Measurements from ENCODE around the gene MROH7. TPM values are rescaled to one million over a fixed set of nuclear protein-coding genes. Genes with fewer than 3 reads are reported as not detected.

Gene MROH7
- total and polyA plus RNA-seq, 2 experiments from 2014 or later, result 0.24 to 0.87 TPM

- Histone ChIP-seq H3K9me3 (ENCODE audit: low read depth) (no peaks in the 10 kb centered on the region), H3K4me3 (no peak overlapping the region), H4K20me1 (ENCODE audit: insufficient read depth, poor library complexity, severe bottlenecking) (no peaks in the 10 kb centered on the region), H2AFZ (no peak overlapping the region), H3K27ac (no peak overlapping the region), H3K36me3 (replicated peaks; ENCODE audit: insufficient read depth, low read depth) (no peaks in the 10 kb centered on the region), H3K27me3 (no peaks in the 10 kb centered on the region), H3K79me2 (no peaks in the 10 kb centered on the region), H3K9me2 (replicated peaks; ENCODE audit: insufficient read depth) (no peaks in the 10 kb centered on the region), H3K4me2 (no peak overlapping the region), H3K4me1 (ENCODE audit: insufficient read depth) (no peaks in the 10 kb centered on the region)
- WGBS (ENCODE audit: low lambda C conversion rate, missing lambda C conversion rate), result 62% methylated on average over 4 of the region's 4 CpGs
- DNase-seq (ENCODE audit: low spot score), result no peak
- no peak for TF ChIP-seq EZH2 (IDR thresholded peaks at IDR 0.05; ENCODE audit: borderline replicate concordance)
- TF ChIP-seq CTCF (IDR thresholded peaks at IDR 0.05; ENCODE audit: poor library complexity), result no peak
- no peak for TF ChIP-seq EZH2phosphoT487 (IDR thresholded peaks at IDR 0.05; ENCODE audit: low read depth, severe bottlenecking, unreplicated experiment)
These were observed 109.8 kb downstream of the MROH7 start for GRCh38 chr1:54751426-54751825.

- Histone ChIP-seq H2AFZ (no peak overlapping the region), H3K27me3 (no peaks in the 10 kb centered on the region), H3K4me2 (no peak overlapping the region), H4K20me1 (ENCODE audit: insufficient read depth, poor library complexity, severe bottlenecking) (no peaks in the 10 kb centered on the region), H3K79me2 (no peaks in the 10 kb centered on the region), H3K4me1 (ENCODE audit: insufficient read depth) (no peaks in the 10 kb centered on the region), H3K9me3 (ENCODE audit: low read depth) (no peaks in the 10 kb centered on the region), H3K4me3 (no peak overlapping the region), H3K36me3 (replicated peaks; ENCODE audit: insufficient read depth, low read depth) (no peaks in the 10 kb centered on the region), H3K27ac (no peak overlapping the region), H3K9me2 (replicated peaks; ENCODE audit: insufficient read depth) (no peaks in the 10 kb centered on the region)
- TF ChIP-seq EZH2phosphoT487 (IDR thresholded peaks at IDR 0.05; ENCODE audit: low read depth, severe bottlenecking, unreplicated experiment), result no peak
- no peak for TF ChIP-seq CTCF (IDR thresholded peaks at IDR 0.05; ENCODE audit: poor library complexity)
- TF ChIP-seq EZH2 (IDR thresholded peaks at IDR 0.05; ENCODE audit: borderline replicate concordance), result no peak
- 95% methylated on average over 16 of the region's 22 CpGs for WGBS (ENCODE audit: low lambda C conversion rate, missing lambda C conversion rate)
- DNase-seq (ENCODE audit: low spot score), result no peak
These were observed 112.5 kb downstream of the MROH7 start for GRCh38 chr1:54754045-54754444.

GRCh38 chr1:54754486-54755285, 113.1 kb downstream of the MROH7 start:
- Histone ChIP-seq H3K4me3 (no peak overlapping the region), H3K4me2 (no peak overlapping the region), H3K4me1 (ENCODE audit: insufficient read depth) (no peaks in the 10 kb centered on the region), H3K36me3 (replicated peaks; ENCODE audit: insufficient read depth, low read depth) (no peaks in the 10 kb centered on the region), H3K79me2 (no peaks in the 10 kb centered on the region), H3K27ac (no peak overlapping the region), H4K20me1 (ENCODE audit: insufficient read depth, poor library complexity, severe bottlenecking) (no peaks in the 10 kb centered on the region), H3K9me2 (replicated peaks; ENCODE audit: insufficient read depth) (no peaks in the 10 kb centered on the region), H3K9me3 (ENCODE audit: low read depth) (no peaks in the 10 kb centered on the region), H2AFZ (no peak overlapping the region), H3K27me3 (no peaks in the 10 kb centered on the region)
- TF ChIP-seq EZH2 (IDR thresholded peaks at IDR 0.05; ENCODE audit: borderline replicate concordance), result no peak
- no peak for TF ChIP-seq CTCF (IDR thresholded peaks at IDR 0.05; ENCODE audit: poor library complexity)
- no peak for TF ChIP-seq EZH2phosphoT487 (IDR thresholded peaks at IDR 0.05; ENCODE audit: low read depth, severe bottlenecking, unreplicated experiment)
- DNase-seq (ENCODE audit: low spot score), result no peak
- WGBS (ENCODE audit: low lambda C conversion rate, missing lambda C conversion rate), result 96% methylated on average over 11 of the region's 25 CpGs
